ENCODE data around the gene MYOCD.
"Not testable (repeated sequence)": the region's sequence is repeated elsewhere in the genome, so short reads cannot be mapped to it uniquely, and the experiment has no call there.

Gene MYOCD, protein sequence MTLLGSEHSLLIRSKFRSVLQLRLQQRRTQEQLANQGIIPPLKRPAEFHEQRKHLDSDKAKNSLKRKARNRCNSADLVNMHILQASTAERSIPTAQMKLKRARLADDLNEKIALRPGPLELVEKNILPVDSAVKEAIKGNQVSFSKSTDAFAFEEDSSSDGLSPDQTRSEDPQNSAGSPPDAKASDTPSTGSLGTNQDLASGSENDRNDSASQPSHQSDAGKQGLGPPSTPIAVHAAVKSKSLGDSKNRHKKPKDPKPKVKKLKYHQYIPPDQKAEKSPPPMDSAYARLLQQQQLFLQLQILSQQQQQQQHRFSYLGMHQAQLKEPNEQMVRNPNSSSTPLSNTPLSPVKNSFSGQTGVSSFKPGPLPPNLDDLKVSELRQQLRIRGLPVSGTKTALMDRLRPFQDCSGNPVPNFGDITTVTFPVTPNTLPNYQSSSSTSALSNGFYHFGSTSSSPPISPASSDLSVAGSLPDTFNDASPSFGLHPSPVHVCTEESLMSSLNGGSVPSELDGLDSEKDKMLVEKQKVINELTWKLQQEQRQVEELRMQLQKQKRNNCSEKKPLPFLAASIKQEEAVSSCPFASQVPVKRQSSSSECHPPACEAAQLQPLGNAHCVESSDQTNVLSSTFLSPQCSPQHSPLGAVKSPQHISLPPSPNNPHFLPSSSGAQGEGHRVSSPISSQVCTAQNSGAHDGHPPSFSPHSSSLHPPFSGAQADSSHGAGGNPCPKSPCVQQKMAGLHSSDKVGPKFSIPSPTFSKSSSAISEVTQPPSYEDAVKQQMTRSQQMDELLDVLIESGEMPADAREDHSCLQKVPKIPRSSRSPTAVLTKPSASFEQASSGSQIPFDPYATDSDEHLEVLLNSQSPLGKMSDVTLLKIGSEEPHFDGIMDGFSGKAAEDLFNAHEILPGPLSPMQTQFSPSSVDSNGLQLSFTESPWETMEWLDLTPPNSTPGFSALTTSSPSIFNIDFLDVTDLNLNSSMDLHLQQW

DNA sequence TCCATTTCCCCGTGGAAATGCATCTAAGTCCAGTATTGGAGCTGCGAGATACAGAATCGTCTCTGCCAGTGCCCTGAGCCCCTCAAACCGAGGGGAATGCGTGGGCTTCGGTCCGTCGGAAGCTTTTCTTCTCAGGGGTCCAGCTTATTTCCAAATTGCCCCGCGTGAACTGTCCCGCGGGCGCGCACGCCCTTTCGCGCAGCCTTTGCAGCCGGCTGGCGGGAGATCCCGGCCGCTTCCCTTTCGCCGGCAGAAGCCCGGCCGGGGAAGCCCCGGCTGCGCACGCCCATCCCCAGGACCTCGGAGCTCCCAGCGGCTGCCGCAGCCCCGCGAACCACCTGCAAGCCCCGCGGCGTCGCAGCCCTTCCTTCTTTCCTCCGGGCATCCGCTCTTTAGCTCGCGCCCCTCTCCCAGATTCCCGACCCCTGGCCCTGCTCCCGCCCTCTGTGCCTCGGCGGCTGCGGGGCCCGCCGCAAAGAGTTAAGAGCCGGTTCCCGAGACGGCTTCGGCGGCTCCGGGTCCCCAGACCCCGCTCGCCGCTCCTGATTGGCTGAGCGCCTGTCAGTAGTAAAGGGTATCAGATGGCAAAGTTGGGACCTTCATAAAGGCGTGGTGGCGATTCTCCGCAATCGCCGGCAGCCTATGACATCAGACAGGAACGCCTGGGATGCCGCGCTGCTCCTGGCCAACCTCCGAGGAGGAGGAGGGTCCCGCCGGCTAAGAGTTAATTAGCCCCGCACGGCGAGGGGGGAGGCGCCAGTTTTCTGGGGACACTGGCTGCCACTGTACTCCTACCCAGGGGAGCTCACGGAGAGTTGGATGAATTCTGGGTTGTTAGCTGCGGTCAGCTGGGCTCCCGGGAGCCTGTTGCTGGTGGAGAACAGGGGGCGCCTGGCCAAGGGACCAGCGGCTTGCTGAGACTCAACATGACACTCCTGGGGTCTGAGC is at the start of gene MYOCD:
Gene MYOCD (plus strand): TSS at position 628 of the 948 bp plus-strand sequence. CDS start 299 bp downstream, at position 927.
- DNase-seq = no peak

DNA sequence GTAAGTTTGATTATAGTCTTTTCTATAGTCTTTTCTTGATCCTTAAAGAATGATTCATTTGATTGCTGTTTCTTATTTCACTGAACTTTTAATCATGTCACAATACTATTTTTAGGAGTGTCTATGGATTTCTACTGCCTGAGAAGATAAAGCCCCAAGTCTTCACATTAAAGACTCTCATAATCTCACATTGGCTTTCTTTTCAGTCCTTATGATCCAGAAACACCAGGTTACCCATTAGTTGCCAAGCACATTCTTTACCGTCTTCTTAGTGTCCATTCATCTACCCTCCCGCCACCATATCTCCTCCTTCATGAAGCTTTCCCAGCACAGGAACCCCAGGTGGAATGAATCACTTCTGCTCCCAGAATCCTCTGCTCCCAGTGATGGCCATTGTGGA is 49.5 kb upstream of the MYOCD start:
- no peak for DNase-seq

DNA sequence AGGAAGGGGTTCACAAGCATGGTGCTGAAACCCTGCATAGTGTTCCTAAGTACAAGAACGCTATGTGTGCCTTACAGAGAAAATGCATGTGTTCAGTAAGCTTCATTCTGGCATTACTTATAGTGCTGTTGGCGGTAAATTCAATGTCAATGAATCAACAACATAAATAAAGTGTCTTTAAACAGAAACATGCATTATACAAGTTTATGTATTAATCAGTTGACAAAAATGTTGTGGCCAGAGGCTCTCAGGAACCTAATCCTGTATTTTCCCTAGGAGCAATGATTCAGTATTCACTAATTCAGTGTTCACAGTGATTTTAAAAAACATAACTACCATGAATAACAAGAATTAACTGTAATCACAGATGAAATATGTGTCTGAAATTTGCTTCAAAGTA is 47.1 kb upstream of the MYOCD start:
- DNase-seq = no peak

DNA sequence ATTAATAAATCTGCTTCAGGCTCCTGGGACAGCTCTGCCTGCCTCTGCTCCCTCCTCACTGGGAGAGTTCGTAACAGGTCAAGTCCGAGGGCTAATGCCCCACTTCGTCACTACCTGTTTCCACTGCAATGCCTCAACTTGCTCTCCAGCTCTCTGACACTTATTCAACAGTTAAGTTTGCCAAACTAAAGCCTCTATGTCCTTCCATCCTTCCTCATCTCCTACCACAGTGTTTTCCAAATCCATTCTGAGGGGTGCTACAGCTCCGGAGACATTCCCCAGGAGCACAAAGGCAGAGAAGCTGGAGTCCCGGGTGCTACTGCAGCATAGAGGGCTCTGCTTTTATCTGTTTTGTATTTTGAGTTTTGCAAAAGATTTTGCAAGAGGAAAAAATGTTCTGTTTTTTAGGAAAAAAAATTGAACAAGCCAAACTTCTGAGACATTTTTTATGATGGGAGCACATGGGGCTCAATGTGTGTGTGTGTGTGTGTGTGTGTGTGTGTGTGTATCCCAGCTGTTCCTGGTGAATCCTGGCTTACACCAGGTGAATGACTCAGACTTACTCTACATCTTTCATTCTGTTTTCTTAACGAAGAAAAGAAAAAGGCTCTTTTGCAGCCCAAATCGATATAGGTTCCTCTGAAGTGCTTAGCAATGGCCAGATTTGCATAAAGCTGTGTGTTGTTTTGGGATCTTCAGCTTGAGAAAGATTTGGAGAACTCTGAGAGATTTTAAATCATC is 46.1 kb upstream of the MYOCD start:
- DNase-seq = no peak

DNA sequence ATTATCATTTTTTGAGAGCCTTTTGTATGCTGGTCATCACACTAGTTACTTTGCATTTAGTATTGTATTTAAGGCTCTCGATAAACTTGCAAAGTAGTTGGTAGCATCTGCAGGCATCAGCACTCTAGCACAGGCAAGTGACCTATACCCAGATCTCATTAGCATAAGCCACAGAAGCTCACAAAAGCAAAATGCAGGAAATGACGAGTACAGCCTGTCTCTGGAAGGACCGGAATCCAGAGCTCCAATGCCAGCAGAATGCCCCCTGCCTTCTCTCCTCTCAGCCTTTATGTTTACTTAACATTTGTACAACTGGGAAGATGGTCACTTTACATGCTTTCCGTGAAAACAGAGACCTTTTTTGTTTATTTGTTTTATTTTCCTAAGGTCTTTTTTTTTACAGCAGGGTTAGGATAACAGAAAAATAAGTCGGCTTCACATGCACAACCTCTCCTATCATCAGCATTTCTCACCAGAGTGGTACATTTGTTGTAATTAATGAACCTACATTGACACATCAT is 45.4 kb upstream of the MYOCD start:
- no peak for DNase-seq

DNA sequence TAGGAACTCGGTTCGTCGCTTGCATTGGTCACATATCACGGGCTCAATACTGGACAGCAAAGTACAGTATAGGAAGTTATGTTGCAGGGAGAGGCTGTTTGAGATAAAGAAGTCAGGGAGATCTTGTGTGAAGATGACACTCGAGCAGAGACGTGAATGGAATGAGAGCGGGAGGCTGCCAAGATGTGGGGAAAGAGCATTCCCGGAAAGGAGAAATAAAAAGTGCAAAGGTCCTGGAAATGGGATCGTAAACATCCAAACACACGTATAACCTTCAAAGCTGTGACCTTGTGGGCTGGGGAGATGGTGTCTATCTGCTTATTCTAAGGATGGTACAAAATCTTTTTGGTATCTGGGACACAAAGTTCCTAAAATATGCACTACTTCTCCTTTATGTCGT is 43.0 kb upstream of the MYOCD start:
- no peak for DNase-seq

DNA sequence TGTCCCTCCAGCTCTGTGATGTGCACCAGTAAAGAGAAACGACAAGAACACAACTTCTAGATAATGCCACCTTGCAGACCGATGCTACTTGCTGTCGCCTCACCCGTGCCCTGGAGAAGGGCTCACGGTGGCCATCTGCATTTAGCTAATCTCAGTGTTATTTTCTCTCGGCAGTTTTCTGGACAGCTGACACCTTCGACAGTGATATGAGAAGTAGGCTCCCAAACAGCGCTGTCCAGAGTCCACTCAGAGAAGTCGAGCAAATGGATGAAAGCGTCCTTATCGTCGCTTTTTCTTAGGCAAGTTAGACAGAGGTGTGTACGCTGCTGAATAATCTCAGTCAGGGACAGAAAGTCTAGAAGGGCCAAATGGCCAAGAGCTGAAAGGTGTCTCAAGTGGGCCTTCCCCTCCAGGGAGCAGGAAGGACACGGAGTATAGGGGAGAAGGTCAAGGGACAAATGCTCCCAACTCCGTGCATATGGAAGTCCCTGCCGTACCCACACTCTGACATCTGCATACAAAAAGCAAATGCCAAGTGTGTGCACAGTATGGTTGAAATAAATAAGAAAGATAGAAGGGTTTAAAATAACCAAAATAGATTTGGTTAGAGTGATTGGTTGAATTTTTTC is 42.4 kb upstream of the MYOCD start:
- no peak for DNase-seq

DNA sequence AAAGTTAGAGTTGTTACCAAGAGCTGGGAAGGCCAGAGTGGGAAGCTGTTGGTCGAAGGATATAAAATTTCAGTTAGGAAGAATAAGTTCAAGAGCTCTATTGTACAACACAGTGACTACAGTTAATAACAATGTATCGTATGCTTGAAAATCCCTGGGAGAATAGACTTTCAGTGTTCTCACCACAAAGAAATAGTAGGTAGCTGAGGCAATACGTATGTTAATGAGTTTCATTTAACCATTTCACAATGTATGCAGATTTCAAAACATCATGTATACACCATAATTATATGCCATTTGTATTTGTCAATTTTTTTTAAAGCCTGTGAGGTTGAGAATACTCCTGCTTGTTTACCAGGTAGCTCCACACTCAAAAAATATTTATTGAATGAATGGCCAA is 41.5 kb upstream of the MYOCD start:
- no peak for DNase-seq

DNA sequence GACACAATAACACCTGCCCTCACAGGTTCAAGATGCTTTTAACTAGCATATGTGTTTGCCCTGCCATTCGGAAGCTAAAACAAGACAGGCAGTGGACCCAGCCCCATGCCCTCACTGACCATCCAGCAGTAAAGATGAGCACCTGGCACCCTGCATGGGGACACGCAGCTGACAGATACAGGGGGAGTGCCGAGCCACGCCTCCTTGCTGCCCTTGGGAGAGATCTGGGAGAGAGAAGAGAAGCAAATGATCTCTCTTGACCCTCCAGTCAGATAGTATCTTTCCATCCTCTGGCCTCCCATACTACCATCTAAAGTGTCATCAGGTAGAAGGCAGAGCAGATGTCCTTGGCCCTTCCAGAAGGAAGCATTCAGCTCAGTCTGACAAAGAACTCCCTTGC is 40.6 kb upstream of the MYOCD start:
- DNase-seq = no peak

DNA sequence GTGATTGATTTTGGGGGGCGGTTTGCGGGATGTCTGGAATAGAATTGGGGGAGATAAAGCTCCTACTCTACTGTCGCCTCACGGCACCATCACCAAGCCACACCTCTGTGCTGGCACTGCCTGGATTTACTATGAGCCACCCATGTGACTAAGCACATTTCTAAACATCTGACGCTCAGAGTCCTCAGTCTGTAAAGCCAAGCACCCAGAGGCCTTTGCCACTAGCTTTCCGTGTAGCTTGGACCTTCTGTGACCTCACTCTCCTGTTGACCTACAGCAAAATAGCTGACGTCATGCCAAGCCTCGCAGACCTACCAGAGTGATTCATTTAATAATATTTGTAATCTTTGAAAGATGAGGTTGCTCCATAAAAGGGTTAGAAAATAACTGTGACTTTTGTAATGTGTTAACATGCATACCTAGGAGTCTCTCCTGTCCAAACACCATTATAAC is 38.5 kb upstream of the MYOCD start:
- no peak for DNase-seq

DNA sequence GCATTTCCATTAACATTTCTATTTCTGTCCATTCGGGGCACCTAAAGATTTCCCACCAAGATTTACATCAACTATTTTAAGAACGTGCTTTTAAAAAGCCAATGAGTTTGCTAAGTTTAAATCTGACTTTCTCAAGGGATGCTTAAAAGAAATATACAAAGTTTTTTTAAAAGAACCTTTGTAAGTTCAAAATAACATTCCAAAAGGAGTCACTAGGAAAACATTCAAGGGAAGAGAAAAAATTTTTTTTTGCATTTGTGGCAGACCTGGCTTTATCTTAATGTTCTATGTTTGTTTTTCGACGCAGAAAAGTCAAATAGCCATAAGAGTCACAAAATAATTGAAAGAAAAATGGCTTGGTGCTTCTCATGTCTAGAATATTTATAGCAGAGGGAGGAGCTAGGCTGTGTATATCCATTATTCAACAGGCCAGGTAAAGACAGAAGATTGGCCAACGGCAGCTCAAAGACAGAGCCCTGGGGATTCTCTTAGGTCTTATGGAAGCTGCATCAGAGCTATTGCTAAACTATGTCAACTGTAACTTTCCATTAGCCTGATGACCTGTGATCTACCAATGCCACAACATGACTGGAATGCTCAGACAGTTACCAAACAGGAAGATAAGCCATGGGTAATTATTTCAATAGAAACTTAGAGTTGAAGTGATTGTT is 37.8 kb upstream of the MYOCD start:
- DNase-seq = no peak

DNA sequence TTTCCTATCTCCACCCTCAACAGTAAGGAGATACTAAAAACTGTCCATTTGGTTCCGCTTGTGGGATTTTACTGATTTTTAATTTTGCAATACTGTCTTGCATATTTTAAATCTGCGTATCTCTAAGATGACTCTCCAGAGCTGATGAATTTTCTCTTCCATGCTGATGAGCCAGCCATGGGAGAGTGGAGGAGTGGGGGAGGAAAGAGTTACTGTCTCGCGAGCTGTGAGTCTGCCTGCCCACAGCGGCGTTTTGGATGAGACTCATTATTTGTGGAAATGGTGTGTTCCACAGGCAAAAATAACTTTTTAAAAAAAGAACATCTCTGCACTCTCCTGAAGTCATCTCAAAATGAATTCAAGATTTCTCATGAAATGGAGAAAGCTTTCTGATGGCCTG is 34.6 kb upstream of the MYOCD start:
- no peak for DNase-seq

DNA sequence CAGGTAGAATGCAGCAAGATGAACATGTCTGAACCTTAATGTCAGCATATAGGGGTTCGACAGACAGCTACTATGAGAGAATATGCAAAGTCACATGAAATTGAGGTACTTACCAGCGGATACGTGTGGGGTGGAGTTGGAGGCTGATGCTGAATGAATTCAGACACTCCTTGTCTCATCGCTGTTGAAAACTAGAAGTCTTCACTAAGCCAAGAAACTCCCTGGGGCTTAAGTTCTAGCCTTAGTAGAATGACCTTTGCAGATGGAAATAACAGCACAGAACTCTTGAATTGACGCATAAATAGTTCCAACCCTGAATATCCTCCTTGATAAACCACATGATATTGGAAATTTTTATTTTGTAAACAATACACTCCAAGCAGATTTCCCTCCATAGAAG is 32.9 kb upstream of the MYOCD start:
- no peak for DNase-seq

DNA sequence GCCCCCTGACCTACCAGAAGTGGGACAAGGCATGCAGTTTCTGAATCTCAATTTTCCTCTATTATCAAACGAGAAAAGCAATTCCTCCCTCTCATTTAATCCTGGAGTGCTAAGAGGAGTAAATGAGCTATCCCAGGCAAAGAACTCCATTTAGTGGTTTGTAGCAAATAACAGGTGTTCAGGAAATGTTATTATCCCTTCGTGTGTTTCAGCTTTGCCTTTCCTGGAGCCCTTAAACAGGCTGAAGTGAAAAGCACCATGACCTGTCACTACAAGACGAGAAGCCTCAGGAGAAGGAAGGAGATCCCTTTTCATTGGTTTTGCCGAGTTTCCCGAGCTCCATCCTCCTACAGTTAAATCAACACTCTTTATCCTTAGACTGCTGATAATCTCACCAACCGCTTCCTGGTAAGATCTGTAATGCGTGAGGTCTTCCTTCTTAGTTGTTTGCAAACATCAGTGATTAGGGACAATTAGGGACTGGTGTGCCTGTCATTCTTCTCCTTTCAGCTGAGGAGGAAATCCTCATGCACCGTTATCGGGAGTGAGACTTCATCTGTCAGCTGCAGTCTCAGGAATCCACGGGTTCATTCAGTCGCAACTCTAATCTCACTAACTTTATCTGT is 30.8 kb upstream of the MYOCD start:
- no peak for DNase-seq

DNA sequence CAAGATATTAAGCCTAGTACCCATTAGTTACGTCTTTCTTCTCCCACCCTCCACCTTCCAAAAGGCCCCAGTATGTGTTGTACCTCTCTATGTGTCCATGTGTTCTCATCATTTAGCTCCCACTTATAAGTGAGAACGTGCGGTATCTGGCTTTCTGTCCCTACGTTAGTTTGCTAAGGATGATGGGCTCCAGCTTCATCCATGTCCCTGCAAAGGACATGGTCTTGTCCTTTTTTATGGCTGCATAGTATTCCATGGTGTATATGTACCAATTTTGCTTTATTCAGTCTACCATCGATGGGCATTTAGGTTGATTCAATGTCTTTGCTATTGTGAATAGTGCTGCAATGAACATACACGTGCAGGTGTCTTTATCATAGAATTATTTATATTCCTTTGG is 29.7 kb upstream of the MYOCD start:
- not testable (repeated sequence) for DNase-seq

DNA sequence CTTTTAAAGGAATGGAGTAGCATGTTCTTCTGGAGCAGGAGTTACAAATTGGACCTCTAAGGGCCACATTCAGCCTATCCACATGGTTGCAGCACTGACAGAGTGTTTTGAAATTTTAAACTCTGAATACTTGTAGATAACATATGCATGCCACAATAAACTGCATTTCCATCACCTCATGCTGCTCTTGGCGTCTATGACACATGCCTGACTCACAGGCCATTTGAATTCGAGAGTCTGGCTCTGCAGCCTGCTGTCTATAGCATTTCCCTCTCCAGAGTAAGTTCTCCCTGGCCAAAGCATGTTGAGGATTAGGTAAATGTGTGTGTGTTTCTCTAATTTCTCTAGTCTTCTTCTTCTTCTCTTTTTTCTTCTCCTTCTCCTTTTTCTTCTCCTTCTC is 28.7 kb upstream of the MYOCD start:
- no peak for DNase-seq

DNA sequence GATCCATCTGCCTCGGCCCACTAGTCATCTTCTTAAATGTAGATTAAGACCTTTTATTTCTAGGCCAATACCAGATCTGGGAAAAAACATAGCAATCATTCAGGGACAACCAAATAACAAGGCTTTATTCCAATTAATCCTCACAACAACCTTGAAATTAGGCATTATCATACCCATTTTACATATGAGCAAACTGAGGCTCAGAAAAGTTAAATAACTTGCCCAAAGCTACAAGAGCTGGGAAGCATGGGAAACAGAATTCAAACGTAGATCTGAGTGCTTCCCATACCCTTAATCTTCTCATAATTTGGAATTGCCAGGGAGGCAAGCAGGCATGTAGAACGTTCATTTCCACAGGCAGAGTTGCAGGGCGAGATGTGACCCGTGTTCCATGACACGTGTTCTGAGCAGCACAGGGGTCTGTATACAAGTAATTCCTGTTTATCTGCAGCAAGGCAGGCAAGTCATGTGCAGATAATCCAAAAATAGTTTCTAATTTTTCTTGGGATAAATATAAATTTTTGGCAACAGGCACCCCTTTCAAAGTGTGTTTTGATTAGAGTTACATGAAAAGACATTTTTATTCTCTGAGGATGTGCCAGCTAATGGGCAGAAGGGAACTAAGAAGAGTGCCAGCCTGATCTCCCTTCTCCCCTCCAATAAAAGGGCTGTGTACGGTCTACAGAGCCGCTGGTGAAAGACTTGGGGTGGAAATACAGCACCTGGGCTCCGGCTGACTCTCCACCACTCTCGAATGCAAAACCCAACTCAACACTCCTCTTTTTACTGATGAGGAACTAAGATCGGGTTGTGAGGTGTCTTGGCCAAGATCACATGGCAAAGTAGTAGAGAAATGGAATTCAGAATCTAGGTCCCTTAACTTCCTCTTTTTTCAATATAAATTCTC is 27.7 kb upstream of the MYOCD start:
- no peak for DNase-seq

DNA sequence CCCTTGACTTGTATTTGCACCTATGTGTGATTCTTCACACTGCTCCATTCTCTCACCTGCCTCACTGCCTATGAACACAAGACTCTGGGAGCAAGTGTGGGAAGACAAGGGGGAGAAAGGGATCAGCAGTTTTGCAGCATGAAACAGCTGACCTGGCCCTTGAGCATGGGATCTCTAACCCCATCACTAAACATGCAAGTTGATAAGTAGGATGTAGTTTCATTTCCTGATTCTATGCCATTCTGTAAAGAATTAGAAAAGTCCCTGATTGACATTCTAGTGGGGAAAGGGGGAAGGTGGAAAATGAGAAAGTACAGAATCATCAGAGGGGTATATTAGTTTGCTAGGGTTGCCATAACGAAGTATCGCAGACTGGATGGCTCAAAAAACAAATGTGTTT is 25.3 kb upstream of the MYOCD start:
- DNase-seq = no peak

DNA sequence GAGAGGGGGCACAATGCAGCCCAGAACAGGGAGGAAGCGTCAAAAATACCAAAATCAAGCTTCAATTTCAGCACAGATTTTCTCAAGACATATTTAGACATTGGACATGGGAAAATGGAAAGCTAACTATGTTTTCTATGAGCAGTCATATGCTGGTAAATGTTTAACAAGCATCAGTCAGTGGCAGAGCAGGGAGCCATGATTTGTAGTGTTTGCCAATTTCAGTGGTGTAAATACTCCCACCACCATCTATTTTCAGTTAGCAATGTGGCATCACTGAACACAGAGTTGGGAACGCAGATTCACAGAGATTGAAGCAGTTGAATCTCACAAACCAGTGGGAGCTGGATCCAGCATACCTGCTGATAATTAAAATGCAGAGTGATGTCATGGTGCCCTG is 24.6 kb upstream of the MYOCD start:
- DNase-seq = no peak

Measured in activated CD4-positive, alpha-beta T cell treated with anti-CD3 and anti-CD28 coated beads, Interleukin-2, Interleukin-6, amounts not matched to agents 100 ng/mL and 50 ng/mL, durations not matched to agents 16 hours and 8 hours (primary cell).